DOHH2 (cell line): ENCODE results near the gene GPR171.

ENCODE experiments used
- H3F3A ChIP-seq: fragments of 200-600 bp; sonication (generic), shearing (Covaris generic); 2 replicates; pipeline ENCODE4 v1.6.0; 2016; ENCODE audit warnings: antibody characterized with exemption, mild to moderate bottlenecking; ENCODE audit not compliant: control insufficient read depth, insufficient read depth
- H3K27ac ChIP-seq: fragments of 200-600 bp; sonication (generic); 2 replicates; pipeline ENCODE4 v1.5.1; 2014; ENCODE audit warnings: low read depth, mild to moderate bottlenecking, low read length, moderate library complexity
- H3K27me3 ChIP-seq: fragments of 200-600 bp; sonication (generic); 2 replicates; pipeline ENCODE4 v1.6.1; 2014; ENCODE audit warnings: mild to moderate bottlenecking, low read length, mixed read lengths; ENCODE audit not compliant: control insufficient read depth
- H3K36me3 ChIP-seq: fragments of 200-600 bp; sonication (generic); 2 replicates; pipeline ENCODE4 v1.6.1; 2014; ENCODE audit warnings: mild to moderate bottlenecking, low read length, moderate library complexity, mixed read lengths; ENCODE audit not compliant: control insufficient read depth
- H3K4me1 ChIP-seq: fragments of 200-600 bp; sonication (generic); 2 replicates; pipeline ENCODE4 v1.6.1; 2014; ENCODE audit warnings: mild to moderate bottlenecking, low read length, mixed read lengths; ENCODE audit not compliant: control insufficient read depth
- H3K4me2 ChIP-seq: fragments of 200-600 bp; sonication (generic); 2 replicates; pipeline ENCODE4 v1.6.0; 2014; ENCODE audit warnings: mild to moderate bottlenecking, low read length, moderate library complexity
- H3K4me3 ChIP-seq: fragments of 200-600 bp; sonication (generic); 2 replicates; pipeline ENCODE4 v1.5.1; 2014; ENCODE audit warnings: mild to moderate bottlenecking, low read length, mixed read lengths
- H3K79me2 ChIP-seq: fragments of 200-600 bp; sonication (generic); 2 replicates; pipeline ENCODE4 v1.6.1; 2014; ENCODE audit warnings: mild to moderate bottlenecking, low read length, mixed read lengths; ENCODE audit not compliant: control insufficient read depth
- H3K9me2 ChIP-seq: fragments of 200-600 bp; sonication (generic); replicated peaks from 2 replicates; pipeline ENCODE4 v1.6.1; 2014; ENCODE audit warnings: mild to moderate bottlenecking, low read length, mixed read lengths; ENCODE audit not compliant: control insufficient read depth
- H3K9me3 ChIP-seq: fragments of 200-600 bp; sonication (generic); 2 replicates; pipeline ENCODE4 v1.6.1; 2014; ENCODE audit warnings: antibody characterized with exemption, low read length, mixed read lengths; ENCODE audit not compliant: control insufficient read depth, insufficient read depth
- H4K20me1 ChIP-seq: fragments of 200-600 bp; sonication (generic); 2 replicates; pipeline ENCODE4 v1.6.0; 2014; ENCODE audit warnings: low read depth, mild to moderate bottlenecking, antibody characterized with exemption, low read length, moderate library complexity; ENCODE audit not compliant: control insufficient read depth, insufficient read depth
- CTCF ChIP-seq: fragments of 200-600 bp; sonication (generic); IDR thresholded peaks from one replicate; pipeline ENCODE4 v1.5.1; 2014; ENCODE audit warnings: antibody characterized with exemption, mild to moderate bottlenecking, low read depth, low read length; ENCODE audit not compliant: poor library complexity, severe bottlenecking
- EZH2phosphoT487 ChIP-seq: fragments of 200-600 bp; sonication (generic); IDR thresholded peaks from 2 replicates; pipeline ENCODE4 v1.6.1; 2017; ENCODE audit warnings: borderline replicate concordance, mild to moderate bottlenecking, antibody characterized with exemption, low read length, moderate library complexity, mixed read lengths

GPR171 gene

GRCh38 chr3:151213881-151214280 lies 10.9 kb upstream of the GPR171 start:
- Histone ChIP-seq H3K27ac (no peak overlapping the region), H3K9me2 (no peaks in the 10 kb centered on the region), H3F3A (no peaks in the 10 kb centered on the region), H3K4me3 (no peak overlapping the region), H3K36me3 (no peaks in the 10 kb centered on the region), H3K4me1 (no peaks in the 10 kb centered on the region), H3K9me3 (no peaks in the 10 kb centered on the region), H4K20me1 (no peaks in the 10 kb centered on the region), H3K79me2 (no peaks in the 10 kb centered on the region), H3K27me3 (no peaks in the 10 kb centered on the region), H3K4me2 (no peak overlapping the region)
- TF ChIP-seq CTCF (no peak), EZH2phosphoT487 (no peak)

- TF ChIP-seq EZH2phosphoT487: no peak
These were observed 10.1 kb upstream of the GPR171 start for GRCh38 chr3:151213151-151213550.

GRCh38 chr3:151210676-151211381 lies 7.8 kb upstream of the GPR171 start:
- no peaks in the 10 kb centered on the region for H3K9me3 ChIP-seq
- no peaks in the 10 kb centered on the region for H3K9me2 ChIP-seq
- no peaks in the 10 kb centered on the region for H4K20me1 ChIP-seq
- H3K36me3 ChIP-seq: no peaks in the 10 kb centered on the region
- H3K4me1 ChIP-seq: no peaks in the 10 kb centered on the region
- no peak overlapping the region for H3K4me3 ChIP-seq
- no peaks in the 10 kb centered on the region for H3F3A ChIP-seq
- H3K4me2 ChIP-seq: no peak overlapping the region
- no peak overlapping the region for H3K27ac ChIP-seq
- H3K79me2 ChIP-seq: no peaks in the 10 kb centered on the region
- TF ChIP-seq EZH2phosphoT487 (no peak), CTCF (peak; percentile 15)
- H3K27me3 ChIP-seq: no peaks in the 10 kb centered on the region

More at GRCh38 chr3:151213151-151213550, 10.1 kb upstream of the GPR171 start:
- Histone ChIP-seq H3K27me3 (no peaks in the 10 kb centered on the region), H3K4me1 (no peaks in the 10 kb centered on the region), H4K20me1 (no peaks in the 10 kb centered on the region), H3K27ac (no peak overlapping the region), H3K4me2 (no peak overlapping the region), H3K36me3 (no peaks in the 10 kb centered on the region), H3K9me2 (no peaks in the 10 kb centered on the region), H3F3A (no peaks in the 10 kb centered on the region), H3K4me3 (no peak overlapping the region), H3K9me3 (no peaks in the 10 kb centered on the region), H3K79me2 (no peaks in the 10 kb centered on the region)

- no peaks in the 10 kb centered on the region for H4K20me1 ChIP-seq
- H3K4me3 ChIP-seq: no peak overlapping the region
- TF ChIP-seq EZH2phosphoT487: no peak
- no peak for TF ChIP-seq CTCF
- no peak overlapping the region for H3K4me2 ChIP-seq
- H3F3A ChIP-seq: no peaks in the 10 kb centered on the region
- H3K36me3 ChIP-seq: no peaks in the 10 kb centered on the region
- no peaks in the 10 kb centered on the region for H3K79me2 ChIP-seq
- no peaks in the 10 kb centered on the region for H3K9me3 ChIP-seq
- no peak overlapping the region for H3K27ac ChIP-seq
- no peaks in the 10 kb centered on the region for H3K9me2 ChIP-seq
- H3K27me3 ChIP-seq: no peaks in the 10 kb centered on the region
- no peaks in the 10 kb centered on the region for H3K4me1 ChIP-seq
These were observed 6.6 kb upstream of the GPR171 start for GRCh38 chr3:151209654-151210053.
